GM21529 (cell line): ENCODE measurements around the gene ZHX3.

Experiments used
- ATAC-seq: cut with Tn5 transposase; IDR thresholded peaks from one replicate; pipeline ENCODE4 v1.9.1; 2021; ENCODE audit not compliant: unreplicated experiment

ZHX3 gene

DNA sequence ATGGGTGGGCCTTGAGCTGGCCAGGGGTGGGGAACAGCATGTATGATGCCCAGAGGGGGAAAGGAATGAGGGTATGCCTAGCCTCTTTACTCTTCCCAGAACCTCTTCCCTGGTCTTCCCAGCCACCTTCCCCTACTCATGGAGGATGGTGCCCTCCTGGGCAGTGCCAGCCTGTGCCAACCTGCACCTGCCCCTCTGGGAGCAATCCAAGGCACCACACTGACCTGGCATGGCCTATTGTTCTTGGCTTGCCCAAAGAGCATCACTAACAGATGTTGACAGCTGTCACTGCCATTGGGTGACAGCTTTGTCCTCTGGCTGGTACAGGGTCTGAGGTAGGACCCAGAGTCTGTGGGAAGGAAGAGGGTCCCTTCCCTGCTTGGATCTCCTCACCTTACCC is 36.0 kb upstream of the ZHX3 start:
- no peak for ATAC-seq

DNA sequence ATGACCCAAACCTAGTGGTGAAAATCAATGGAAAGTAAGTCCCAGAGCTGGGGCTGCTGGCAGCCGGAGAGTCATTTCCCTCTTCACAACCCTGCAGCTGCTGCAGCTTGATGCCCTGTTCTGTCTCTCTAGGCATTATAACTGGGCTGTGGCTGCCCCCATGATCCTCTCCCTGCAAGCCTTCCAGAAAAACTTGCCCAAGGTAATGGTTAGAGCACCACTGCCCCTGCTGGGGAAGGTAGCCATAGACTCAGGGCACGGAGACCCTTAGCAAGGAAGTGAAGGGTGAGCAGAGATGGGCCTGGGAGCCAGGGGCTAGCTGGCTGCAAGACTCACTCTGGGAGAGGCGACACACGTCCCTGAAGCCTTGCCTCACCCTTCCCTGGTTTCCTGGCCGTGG is 35.1 kb upstream of the ZHX3 start:
- no peak for ATAC-seq

DNA sequence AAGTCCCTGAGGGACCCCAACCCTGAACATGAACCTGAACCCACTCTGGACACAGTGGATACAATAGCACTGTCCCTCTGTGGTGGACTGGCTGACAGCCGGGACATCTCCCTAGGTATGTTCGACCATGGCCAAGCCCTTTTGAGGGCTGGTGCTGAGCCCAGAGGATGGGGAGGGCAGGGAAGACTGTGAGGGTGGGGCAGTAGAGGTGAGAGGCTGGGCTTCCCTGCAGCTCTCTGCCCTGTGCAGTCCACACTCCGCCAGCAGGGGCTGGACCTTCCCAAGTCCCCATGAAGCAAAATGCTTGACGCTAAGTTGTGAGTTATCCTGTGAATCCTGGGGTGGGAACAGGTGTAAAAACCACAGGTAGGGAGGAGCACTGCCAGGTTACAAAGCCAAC is 34.6 kb upstream of the ZHX3 start:
- ATAC-seq = no peak

DNA sequence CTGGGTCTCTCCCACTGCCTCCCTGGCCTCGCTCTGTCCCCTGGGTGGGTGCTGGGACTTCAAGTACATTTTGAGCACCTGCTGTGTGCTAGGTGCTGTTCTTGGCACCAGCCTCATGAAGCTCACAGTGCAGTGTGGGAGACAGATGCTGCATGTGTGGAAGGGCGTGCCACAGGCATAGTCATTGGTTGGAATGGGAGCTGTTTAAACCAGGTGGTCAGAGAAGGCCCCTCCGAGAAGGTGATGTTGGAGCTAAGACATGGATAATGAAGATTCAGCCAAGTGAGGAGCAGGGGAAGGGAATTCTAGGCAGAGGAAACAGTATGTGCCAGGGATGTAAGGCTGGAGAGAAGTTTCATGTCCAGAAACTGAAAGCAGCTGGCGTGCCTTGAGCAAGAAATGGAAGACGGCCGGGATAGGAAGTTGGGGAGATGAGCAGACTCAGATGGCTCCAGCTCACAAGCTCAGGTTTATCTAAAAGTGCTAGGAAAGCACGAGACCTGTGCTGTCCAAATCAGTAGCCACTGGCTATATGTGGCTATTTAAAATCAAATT is 33.0 kb upstream of the ZHX3 start:
- ATAC-seq = no peak

DNA sequence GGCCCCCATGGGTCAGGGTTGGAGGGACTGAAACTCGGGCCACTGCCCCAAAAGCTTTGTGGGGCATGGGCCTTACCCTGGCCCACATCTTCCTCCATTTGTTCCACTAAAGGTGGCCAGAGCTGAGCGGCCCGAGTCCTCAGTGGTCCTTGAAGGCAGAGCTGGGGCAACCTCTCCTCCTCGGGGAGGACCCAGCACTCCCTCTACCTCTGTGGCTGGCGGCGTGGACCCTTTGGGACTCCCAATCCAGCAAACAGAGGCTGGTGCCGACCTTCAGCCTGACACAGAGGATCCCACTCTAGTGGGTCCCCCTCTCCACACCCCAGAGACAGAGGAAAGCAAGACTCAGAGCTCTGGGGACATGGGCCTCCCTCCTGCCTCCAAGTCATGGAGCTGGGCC is 32.4 kb upstream of the ZHX3 start:
- no peak for ATAC-seq

DNA sequence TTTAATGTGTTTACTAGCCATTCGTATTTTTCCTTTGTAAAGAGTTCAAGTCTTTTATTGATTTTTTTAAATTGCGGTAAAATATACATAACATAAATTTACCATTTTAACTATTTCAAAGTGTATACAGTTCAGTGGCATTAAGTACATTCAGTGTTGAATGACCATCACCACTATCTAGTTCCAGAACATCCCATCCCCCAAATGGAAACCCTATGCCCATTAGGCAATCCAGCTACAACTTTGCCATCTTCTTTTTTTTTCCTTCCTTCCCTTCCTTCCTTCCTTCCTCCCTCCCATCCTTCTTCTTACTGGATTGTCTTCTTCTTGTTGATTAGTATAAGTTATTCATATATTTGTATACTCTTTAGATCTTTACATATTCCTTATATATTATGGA is 31.7 kb upstream of the ZHX3 start:
- no peak for ATAC-seq

DNA sequence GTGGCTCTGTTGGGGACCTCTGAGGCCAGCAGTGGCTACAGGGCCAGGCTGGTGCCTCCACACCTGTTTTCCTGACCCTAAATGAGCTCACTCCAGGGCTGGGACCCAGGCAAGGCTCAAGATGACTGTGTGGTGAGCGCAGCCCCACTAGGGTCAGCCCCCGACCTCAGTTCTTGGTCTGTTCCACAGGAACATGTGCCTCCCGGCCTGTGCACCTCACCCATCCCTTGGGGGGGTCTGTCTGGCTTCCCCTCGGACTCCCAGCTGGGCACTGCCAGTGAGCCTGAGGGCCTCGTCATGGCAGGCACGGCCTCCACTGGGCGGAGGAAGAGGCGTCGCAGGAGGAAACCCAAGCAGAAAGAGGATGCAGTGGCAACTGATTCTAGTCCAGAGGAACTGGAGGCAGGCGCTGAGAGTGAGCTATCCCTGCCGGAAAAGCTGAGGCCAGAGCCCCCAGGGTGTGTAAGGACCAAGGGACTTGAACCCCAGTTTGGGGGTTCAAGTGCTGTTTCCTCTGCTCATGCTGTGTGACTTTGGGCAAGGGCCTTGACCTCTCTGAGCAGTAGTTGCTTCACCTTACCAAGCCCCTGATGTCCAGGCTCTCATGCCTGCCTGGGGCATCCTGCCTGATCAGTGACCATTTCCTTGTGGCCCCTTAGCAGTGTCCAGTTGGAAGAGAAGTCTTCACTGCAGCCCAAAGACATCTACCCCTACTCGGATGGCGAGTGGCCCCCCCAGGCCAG is 31.1 kb upstream of the ZHX3 start:
- ATAC-seq = no peak

DNA sequence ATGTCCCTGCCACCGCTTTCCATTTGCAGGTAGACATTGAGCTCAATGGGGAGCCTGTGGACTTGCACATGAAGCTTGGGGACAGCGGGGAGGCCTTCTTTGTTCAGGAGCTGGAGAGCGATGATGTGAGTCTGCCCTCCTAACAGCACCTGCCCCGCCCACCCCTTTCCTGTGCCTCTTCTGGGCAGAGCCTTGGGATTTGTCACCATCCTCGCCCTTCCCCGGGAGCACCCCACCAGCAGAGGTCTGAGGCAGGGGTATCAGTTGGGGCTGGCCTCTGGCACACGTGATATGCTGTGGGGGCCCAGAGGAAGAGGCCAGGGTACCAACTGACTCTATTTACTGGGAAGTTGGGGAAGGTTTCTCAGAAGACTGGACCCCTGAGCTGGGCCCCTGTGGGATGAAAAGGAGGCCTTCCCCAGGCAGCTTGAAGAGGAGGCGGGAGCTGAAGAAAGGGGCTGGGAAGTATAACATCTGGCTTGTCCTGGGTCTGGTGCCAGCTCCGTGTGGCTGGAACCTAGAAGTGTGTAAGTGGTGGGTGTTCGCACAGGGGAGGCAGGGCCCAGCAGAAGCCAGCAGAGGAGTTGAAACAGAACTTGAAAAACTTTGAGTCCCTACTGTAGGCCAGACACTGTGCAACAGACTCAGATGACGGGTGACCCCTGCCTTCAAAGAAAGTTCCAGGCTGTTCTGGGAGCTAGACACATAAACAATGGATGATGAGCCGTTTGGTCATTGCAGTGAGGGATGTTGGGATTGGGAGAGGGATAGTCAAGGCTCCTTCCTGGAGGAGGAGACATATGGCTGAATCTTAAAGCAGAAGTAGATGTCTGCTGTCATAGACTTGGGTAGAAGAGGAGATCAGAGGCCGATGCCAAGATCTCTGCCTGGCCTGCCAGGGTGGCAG is 30.2 kb upstream of the ZHX3 start:
- no peak for ATAC-seq

DNA sequence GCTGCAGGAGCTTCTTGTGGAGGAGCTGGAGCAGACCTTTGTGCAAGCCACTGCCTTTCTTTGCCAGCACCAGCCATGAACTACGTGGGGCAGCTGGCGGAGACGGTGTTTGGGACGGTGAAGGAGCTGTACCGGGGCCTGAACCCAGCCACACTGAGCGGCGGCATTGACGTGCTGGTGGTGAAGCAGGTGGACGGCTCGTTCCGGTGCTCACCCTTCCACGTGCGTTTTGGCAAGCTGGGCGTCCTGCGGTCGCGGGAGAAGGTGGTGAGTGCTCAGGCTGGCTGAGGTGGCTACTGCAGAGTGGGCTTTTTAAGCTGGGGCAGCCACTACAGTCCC is 28.2 kb upstream of the ZHX3 start:
- no peak for ATAC-seq

DNA sequence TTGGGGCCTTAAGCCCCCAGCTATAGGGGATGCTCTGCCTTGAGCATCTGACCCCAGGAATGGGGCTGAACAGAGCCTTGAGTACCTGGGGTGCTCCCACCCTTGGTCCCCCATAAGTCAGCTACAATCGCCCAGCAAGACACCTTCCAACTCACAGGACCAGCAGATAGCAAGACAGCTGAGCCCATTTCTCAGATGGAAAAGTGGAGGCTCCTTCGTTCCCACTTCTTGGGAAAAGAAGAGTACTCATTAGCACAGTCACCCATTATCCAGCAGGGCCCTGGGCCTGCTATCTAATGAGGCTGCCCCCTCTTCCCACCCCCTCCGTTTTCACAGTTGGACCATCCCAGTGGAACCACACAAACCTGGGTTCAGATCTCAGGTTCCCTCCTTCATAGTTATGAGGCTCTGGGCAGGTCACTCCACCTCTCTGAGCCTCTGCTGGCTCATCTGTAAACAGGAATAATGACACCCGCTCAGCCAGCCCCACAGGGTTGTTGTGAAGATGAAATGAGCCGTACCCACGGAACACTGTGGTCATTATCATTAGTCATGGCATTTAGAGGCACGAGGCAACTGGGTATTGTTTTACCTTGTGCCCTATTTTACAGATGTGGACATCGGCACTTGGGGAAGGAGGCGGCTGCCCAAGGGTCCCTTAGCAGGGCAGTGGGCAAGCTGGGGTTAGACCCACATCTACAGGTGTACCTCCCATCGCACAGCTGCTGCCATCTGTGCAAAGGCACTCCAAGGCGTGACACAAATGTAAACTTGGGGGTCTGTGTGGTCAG is 27.6 kb upstream of the ZHX3 start:
- no peak for ATAC-seq

DNA sequence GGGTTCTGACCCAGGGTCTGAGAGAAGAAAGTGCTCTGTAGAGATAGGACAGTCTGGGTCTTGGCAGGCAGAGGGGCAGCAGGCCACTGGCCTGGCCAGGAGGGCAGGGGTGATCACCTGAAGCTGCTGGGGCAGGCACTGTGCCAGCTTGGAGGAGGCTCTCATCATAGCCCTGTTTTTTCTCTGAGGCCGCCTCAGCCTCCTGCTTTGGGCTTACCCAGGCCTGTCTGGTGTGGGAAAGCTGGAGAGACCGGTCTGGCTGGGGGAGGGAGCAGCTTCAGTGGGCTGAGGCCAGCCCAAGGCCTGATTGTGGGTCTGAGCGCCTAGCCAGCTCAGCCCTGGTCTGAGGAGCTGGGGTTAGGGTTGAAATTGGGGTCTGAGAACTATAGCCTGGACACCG is 26.9 kb upstream of the ZHX3 start:
- no peak for ATAC-seq

DNA sequence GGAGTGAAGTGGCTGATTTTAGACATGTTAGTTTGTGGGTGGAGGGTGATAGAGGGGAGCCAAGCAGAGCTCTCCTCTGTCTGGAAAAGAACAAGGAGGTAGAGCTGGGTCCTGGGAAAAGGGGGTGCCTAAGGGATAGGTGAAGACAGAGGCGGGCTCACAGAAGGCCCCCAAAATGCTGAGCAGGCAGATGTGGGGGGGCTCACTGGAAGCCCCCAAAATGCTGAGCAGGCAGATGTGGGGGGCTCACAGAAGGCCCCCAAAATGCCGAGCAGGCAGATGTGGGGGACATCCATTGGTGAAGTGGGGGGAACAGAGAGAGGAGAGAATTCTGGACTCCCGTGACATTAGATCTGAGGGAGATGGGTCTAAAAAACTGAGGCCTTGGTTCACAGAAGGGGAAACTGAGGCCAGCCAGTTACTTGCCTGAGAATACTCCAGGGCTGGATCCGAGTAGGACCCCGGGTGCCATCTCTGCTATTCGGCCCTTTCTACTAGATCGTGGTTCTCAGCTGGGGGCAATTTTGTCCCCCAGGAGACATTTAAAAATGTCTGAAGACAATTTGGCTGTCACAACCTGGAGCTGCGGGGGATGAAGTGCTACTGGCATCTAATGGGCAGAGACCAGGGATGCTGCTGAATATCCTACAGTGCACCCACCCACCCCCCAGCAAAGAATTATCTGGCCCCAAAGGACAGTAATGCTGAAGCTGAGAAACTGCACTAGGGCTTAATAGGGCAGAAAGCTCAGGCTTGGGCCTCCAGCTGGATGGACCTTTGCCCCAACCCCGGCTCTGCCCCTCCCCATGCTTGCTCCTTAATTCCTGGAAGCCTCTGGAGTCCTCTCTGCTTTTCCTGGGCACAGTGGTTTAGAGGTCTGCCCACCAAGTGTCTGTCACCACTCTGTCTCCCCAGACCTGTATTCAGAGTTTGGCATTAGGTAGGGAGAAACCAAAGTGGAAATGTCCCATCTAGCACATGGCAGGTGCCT is 25.2 kb upstream of the ZHX3 start:
- ATAC-seq = no peak

DNA sequence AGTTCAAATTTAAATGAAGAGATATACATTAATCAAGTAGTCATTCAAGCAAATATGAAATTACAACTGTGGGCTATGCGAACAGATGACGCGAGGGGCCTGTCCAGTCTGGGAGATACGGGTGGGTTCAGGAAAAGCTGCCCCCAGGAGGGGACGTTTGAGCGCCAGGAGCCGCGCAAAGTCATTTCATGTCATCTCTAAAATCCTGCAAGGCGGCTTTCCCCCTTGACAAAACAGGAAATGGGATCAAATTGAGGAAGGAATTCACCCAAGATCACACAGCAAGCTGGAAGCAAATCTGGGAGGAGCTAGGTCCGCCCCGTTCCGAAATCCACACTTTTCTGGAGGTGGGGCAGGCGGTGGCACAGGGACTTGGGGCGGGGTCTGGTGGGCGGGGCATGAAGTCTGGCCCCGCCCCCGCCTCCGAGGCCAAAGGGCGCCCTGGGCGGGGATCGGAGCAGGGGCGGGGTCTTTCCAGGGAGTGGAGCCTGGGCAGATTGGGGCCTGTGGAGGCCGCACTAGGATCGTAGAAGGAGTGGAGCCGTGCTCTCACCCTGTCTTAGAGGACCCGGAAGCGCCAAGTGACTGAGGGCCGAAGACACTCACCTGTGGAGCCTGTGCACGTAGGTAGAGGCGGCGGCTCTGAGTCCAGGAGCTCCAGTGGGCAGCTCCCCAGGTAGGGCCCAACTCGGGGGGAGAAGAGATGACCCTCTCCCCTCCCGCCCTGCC is 23.0 kb upstream of the ZHX3 start, which contains the start of gene LPIN3:
Gene LPIN3 (plus strand): TSS at position 495 of the 729 bp plus-strand sequence. CDS start 4,983 bp downstream, outside the sequence.
- no peak for ATAC-seq

DNA sequence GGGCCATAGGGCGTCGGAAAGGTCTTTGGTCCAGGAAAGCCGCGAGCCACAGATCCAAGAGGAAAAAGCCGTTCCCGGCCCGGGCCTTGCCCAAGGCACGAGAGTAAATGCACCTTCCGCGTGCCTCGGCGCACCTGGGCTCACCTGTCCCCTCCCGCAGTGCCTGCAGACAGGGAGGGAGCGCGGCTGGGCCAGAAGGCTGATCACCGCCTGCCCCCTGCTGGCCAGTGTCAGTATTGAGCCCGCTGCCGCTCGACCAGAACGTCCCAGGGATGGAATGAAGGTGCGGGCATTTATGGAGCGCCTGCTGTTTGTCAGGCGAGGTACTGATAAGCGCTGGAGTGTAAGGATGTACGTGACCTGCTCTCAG is 22.4 kb upstream of the ZHX3 start:
- ATAC-seq = no peak

DNA sequence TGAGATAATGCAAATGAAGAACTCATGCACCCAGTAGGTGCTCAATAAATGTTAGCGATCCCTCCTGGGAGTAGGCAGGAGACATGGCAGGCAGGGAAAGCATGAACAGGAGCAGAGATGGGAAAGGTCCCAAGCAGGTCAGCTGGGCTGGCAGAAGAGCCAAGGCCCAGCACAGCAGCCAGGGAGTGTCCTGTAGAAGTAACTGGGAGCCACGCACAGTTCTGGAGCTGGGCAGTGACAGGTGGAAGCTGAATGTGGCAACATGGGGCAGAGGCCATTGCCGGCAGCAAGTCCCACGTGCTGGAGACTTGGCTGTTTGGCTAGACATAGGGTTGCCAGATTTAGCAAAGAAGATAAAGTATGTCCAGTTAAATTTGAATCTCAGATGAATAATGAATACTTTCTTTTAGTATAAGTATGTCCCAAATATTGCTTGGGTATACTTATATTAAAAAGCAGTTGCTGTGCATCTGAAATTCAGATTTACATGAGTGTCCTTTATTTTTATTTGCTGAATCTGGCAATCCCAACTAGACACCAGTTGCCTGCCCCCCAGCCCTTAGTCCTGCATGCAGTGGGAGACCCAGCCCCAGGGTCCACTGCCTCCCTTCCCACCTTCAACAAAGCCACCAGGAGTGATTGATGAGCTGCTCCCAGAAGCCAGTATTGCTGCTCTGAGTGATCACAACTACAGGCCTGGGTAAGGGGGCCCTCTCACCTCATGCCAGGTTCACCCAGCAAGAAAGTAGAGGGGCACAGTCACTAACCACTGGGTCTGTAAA is 19.4 kb upstream of the ZHX3 start:
- ATAC-seq = no peak

DNA sequence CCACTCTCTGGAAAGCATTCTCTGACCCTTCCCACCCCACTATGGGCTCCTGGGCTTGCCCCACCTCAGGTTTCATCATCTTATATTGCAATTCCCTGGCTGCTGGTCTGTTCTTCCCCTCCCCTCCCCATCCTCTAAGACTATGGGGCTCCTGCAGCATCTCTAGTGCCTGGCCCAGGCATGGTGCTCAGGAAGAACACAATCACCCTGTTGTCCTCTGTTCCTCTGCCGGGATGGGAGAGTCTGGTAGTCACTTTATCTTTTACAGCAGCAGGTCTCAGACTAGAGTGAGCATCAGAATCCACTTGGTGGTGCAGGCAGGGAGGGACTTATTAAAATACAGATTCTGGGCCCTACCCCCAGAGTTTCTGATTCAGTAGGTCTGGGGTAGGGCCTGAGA is 18.1 kb upstream of the ZHX3 start:
- no peak for ATAC-seq

DNA sequence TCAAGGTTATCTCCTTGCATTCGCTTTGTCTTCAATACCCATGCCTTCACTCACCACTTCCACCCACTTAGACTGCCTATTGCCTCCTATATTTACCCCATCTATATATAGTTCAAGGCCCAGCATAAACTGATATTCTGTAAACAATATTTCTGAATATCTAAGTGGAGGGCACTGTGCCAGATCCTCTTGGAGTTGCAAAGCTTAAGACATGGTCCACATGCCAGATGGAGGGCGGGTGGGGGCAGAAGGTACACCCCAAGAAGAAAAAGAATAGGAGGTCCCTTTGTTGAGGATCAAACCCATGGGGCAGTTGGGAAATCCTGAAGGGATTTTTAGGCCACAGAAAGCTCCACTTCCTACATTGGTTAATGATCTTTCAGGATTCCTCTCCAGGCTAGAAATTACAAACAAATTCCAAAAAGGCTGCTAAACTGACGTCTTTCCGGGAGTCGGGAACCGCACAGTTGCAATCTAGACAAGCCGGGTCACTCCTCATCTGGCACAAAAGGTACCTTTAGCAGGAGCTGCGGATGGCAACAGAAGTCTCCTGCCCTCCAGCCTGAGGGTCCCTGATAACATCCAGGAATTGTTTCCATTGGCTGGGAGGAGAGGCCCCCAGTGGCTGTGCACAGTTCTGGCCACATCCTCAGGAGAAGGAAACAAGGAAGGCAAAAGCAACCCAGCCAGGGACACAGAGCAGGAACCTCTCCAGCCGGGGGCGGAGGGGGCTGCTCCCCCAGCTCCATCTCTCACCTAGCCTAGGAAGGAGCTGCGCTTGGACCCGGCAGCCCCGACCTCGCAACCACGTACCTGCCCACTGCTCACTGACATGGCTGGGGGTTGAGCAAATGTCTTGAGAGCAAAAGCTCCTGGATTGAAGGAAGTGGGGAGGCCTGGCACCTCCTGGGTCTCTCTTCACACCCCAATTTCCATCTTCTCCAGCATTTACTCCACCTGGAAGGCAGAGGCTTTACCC is 17.2 kb upstream of the ZHX3 start:
- ATAC-seq = no peak

DNA sequence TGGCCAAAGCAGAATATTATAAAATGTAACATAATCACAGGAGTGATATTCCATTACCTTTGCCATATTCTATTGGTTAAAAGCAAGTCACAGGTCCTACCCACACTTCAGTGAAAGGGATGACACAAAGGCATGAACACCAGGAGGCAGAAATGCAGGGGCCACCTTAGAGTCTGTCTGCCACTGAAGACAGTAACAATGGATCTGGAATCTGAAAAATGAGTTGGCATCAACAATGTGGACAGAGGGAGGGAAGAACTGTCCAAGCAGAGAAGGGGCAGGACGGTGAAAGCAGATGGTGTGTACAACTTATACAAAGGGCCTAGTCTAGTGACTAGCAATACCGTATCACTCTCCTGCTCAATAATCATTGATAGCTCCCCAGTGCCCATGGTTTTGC is 16.5 kb upstream of the ZHX3 start:
- ATAC-seq = no peak
